Lower lobe of right lung (tissue), 2 donors: ENCODE measurements around the gene CADM1. TPM values are rescaled to one million over a fixed set of nuclear protein-coding genes. Genes with fewer than 3 reads are reported as not detected.

Source experiments
- ATAC-seq, 2 donors: fragments of 200-7000 bp; cut with Tn5 transposase; one replicate each; pipeline ENCODE4 v1.9.1; 2020 to 2022; ENCODE audit warnings: mild to moderate bottlenecking in 2 of 2, moderate library complexity in 2 of 2
- DNase-seq: peaks from one replicate; pipeline ENCODE4 v3.0.0-alpha.2; 2020
- H3K27ac ChIP-seq: fragments of 200-600 bp; one replicate; pipeline ENCODE4 v1.8.0; 2022
- H3K27me3 ChIP-seq: fragments of 200-600 bp; one replicate; pipeline ENCODE4 v1.8.0; 2022; ENCODE audit warnings: low read depth
- H3K36me3 ChIP-seq: fragments of 200-600 bp; one replicate; pipeline ENCODE4 v1.8.0; 2022; ENCODE audit warnings: mild to moderate bottlenecking
- H3K4me1 ChIP-seq: fragments of 200-600 bp; one replicate; pipeline ENCODE4 v1.8.0; 2022
- H3K4me3 ChIP-seq: fragments of 200-600 bp; one replicate; pipeline ENCODE4 v1.8.0; 2022; ENCODE audit warnings: mild to moderate bottlenecking
- H3K9me3 ChIP-seq: fragments of 200-600 bp; one replicate; pipeline ENCODE4 v1.8.0; 2022
- intact Hi-C: fragments of 100-400 bp; cut with DNase I; formaldehyde crosslinking; loops from one replicate; pipeline ENCODE4 v1.11.0; 2022
- total RNA-seq: library from RNA; stranded (reverse); fragmentation: NEBNext Ultra II Directional; extraction: Animal tissue kit (Norgen Biotek cat#: 25700); gene quantifications from one replicate; pipeline ENCODE4 v1.2.1, GENCODE V29; 2021
- TF ChIP-seq, protein P1 (sequence below): fragments of 200-600 bp; IDR thresholded peaks from one replicate; pipeline ENCODE4 v1.8.0; 2022; ENCODE audit warnings: antibody characterized with exemption, mild to moderate bottlenecking
- donor health status: DM: no; HTN: yes; CAD: no; lungs with severe emphysema.

The CADM1 gene
- total RNA-seq, 1 donor from 2014 or later = 149 TPM

DNA sequence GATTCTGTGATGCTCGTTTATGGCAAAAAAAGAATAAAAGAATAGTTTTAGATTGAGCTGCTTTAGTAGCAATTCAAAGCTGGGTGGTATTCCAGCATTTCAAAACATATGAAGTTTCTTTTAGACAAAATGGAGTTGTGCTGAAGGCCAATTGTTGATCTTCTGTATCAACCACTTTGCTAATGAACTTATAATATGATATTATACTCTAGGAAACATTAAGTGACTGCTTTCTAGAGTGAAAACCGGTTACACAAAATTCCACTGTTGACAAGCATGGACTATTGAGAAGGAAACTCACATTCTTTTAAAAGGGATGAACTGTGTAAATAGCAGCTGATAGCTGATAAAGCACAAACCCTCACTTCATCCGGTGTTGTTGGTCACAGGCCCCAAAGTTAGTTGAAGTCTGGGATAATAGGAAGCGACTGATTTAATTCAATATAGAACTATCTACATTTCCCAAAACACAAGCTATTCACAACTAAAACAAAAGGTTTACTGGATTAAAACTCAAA, 255.1 kb downstream of the CADM1 start:
- ATAC-seq = no peak
- intact Hi-C loops = no loop called here
- TF ChIP-seq, protein P1, sequence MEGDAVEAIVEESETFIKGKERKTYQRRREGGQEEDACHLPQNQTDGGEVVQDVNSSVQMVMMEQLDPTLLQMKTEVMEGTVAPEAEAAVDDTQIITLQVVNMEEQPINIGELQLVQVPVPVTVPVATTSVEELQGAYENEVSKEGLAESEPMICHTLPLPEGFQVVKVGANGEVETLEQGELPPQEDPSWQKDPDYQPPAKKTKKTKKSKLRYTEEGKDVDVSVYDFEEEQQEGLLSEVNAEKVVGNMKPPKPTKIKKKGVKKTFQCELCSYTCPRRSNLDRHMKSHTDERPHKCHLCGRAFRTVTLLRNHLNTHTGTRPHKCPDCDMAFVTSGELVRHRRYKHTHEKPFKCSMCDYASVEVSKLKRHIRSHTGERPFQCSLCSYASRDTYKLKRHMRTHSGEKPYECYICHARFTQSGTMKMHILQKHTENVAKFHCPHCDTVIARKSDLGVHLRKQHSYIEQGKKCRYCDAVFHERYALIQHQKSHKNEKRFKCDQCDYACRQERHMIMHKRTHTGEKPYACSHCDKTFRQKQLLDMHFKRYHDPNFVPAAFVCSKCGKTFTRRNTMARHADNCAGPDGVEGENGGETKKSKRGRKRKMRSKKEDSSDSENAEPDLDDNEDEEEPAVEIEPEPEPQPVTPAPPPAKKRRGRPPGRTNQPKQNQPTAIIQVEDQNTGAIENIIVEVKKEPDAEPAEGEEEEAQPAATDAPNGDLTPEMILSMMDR = no peak

DNA sequence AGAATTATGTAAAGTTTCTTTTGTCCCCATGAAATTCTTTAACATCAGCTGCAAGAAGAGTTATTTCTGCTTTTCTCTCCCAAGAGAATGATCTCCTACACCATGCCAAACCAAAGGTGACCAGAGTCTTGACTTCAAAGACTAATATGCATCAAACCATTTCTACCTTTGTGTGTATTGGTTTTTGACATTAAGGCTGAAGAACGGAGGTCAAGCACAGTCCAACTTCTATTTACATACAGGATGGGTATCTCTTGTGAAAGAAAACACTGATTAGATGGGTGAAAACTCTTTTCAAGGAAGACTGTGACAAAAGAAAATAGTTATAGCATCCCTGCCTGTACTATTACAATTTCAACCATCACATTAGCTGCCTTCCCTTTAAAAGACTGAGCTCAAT, 256.3 kb downstream of the CADM1 start:
- TF ChIP-seq, protein P1 = no peak
- intact Hi-C loops = no loop called here
- no peaks in the 10 kb centered on the region for H3K36me3 ChIP-seq
- no peak overlapping the region for H3K27ac ChIP-seq
- ATAC-seq = no peak
- H3K9me3 ChIP-seq = no peaks in the 10 kb centered on the region
- DNase-seq = no peak
- no peaks in the 10 kb centered on the region for H3K4me1 ChIP-seq
- H3K27me3 ChIP-seq = no peaks in the 10 kb centered on the region
- H3K4me3 ChIP-seq = no peak overlapping the region

More for the DNA sequence above, 255.1 kb downstream of the CADM1 start:
- no peak overlapping the region for H3K4me3 ChIP-seq
- H3K27me3 ChIP-seq = no peaks in the 10 kb centered on the region
- no peak for DNase-seq
- no peaks in the 10 kb centered on the region for H3K36me3 ChIP-seq
- no peaks in the 10 kb centered on the region for H3K4me1 ChIP-seq
- no peaks in the 10 kb centered on the region for H3K9me3 ChIP-seq
- no peak overlapping the region for H3K27ac ChIP-seq

DNA sequence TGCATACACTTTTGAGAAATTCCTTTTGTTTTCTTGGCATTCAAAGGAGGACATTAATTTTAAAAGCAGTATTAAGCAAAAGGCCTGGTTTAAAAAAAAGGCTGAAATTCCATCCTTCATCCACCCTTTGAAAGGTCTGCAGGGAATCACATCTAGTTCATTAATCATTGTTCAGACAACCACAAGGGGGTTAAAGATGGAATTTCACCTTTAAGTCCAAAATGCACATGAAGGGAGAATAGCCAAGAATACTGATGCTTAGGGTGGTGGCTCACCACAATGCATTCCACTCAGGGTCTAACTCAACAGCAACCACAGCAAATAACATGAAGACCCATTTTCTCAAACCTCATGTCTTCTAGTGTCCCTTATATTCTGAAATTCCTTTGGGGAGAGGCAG, 256.9 kb downstream of the CADM1 start:
- no peaks in the 10 kb centered on the region for H3K27me3 ChIP-seq
- DNase-seq = no peak
- TF ChIP-seq, protein P1 = no peak
- intact Hi-C loops = no loop called here
- H3K9me3 ChIP-seq = no peaks in the 10 kb centered on the region
- no peak overlapping the region for H3K27ac ChIP-seq
- no peak for ATAC-seq
- H3K4me1 ChIP-seq = no peaks in the 10 kb centered on the region
- H3K36me3 ChIP-seq = no peaks in the 10 kb centered on the region
- H3K4me3 ChIP-seq = no peak overlapping the region

DNA sequence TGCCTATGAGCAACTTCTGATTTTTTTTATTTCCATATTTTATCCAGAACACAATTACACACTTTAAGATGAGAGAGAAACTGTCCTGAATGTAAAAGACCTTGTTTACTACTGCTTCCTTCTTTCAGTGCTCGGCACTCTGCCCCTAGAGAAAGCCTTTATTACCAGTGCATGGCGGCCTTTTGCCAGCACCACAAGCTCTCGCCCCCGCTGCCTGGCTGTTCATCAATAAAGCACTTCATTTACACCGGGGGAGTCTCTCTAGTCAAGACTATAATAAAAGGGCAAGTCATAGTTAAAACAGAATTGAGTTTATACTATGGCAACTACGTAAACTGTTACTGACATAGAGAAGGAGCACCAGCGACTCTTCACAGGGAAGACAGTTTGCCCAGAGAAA, 259.5 kb downstream of the CADM1 start:
- no peak for ATAC-seq
- no peaks in the 10 kb centered on the region for H3K36me3 ChIP-seq
- no peaks in the 10 kb centered on the region for H3K4me1 ChIP-seq
- no peak for DNase-seq
- TF ChIP-seq, protein P1 = no peak
- H3K27me3 ChIP-seq = no peaks in the 10 kb centered on the region
- no peak overlapping the region for H3K4me3 ChIP-seq
- intact Hi-C loops = no loop called here
- H3K9me3 ChIP-seq = no peaks in the 10 kb centered on the region
- no peak overlapping the region for H3K27ac ChIP-seq

DNA sequence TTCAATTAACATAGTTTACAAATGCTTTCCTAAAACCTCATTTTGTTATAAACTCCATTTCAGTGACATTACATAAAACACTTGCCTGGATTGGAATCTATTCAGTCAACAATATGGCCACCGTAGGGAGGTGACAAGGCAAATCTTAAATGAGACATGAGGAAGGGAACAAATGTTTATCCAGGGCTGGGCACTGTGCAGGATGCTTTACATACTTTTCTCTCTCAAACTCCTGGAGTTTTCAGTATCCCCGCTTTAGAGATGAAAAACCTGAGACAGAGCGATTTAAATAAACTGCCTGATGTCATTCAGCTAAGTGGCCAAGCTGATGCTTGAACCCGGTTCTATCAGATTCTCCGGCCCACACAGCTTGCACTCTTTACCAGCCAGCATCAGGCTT, 259.9 kb downstream of the CADM1 start:
- TF ChIP-seq, protein P1 = no peak
- no peaks in the 10 kb centered on the region for H3K9me3 ChIP-seq
- no peaks in the 10 kb centered on the region for H3K36me3 ChIP-seq
- DNase-seq = no peak
- intact Hi-C loops = no loop called here
- H3K4me1 ChIP-seq = no peaks in the 10 kb centered on the region
- H3K27me3 ChIP-seq = no peaks in the 10 kb centered on the region
- no peak overlapping the region for H3K27ac ChIP-seq
- peak; percentile 70 to 83 for ATAC-seq
- no peak overlapping the region for H3K4me3 ChIP-seq

DNA sequence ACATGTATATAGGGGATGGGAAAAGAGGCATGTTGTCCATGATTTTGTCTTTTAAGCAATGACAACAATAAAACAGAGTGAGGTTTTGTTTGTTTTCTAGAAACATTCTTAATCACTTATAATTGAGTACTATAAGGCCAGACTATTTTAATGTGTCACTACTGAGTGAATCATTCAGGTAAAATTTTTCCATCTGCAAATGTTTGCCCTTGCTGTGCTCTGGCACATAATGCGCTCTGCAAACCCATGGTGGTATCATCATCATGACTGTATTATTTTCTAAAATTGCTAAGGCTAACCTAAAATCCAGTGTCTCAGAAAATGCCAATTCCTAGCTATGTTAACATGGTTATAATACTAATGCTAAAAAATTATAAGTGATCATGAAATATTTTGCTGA, 261.2 kb downstream of the CADM1 start:
- no peak overlapping the region for H3K27ac ChIP-seq
- TF ChIP-seq, protein P1 = no peak
- H3K9me3 ChIP-seq = no peaks in the 10 kb centered on the region
- no peak for ATAC-seq
- H3K4me1 ChIP-seq = no peaks in the 10 kb centered on the region
- DNase-seq = no peak
- H3K4me3 ChIP-seq = no peak overlapping the region
- intact Hi-C loops = no loop called here
- peaks cover 4% of the 10 kb centered on the region for H3K36me3 ChIP-seq
- no peaks in the 10 kb centered on the region for H3K27me3 ChIP-seq
